Mesendoderm (in vitro differentiated cells): ENCODE data around the gene LTN1.

ENCODE experiments used
- DNase-seq: peaks from one replicate; pipeline ENCODE4 v3.0.0; 2013
- H2AK5ac ChIP-seq: 2 replicates; pipeline ENCODE4 v1.6.1; 2013; ENCODE audit warnings: low read length, inconsistent platforms
- H2BK120ac ChIP-seq: 2 replicates; pipeline ENCODE4 v1.6.1; 2013; ENCODE audit warnings: low read depth, mild to moderate bottlenecking, low read length, moderate library complexity, mixed read lengths
- H2BK15ac ChIP-seq: replicated peaks from 2 replicates; pipeline ENCODE4 v1.6.1; 2013; ENCODE audit warnings: low read depth, mild to moderate bottlenecking, moderate library complexity
- H2BK5ac ChIP-seq: 2 replicates; pipeline ENCODE4 v1.6.1; 2013; ENCODE audit warnings: low read length, inconsistent platforms
- H3K18ac ChIP-seq: 2 replicates; pipeline ENCODE4 v1.6.1; 2013; ENCODE audit warnings: mild to moderate bottlenecking, low read length, mixed read lengths
- H3K23ac ChIP-seq: one replicate; pipeline ENCODE4 v1.6.1; 2013; ENCODE audit warnings: low read length
- H3K27ac ChIP-seq: 2 replicates; pipeline ENCODE4 v1.5.1; 2013; ENCODE audit warnings: low read depth, mild to moderate bottlenecking, inconsistent platforms, low read length, moderate library complexity
- H3K27me3 ChIP-seq: 2 replicates; pipeline ENCODE4 v1.6.1; 2013; ENCODE audit warnings: low read length, control low read depth, mild to moderate bottlenecking, inconsistent platforms; ENCODE audit not compliant: insufficient read depth, poor library complexity
- H3K36me3 ChIP-seq: 2 replicates; pipeline ENCODE4 v1.6.1; 2013; ENCODE audit warnings: low read length, inconsistent platforms; ENCODE audit not compliant: control insufficient read depth, insufficient read depth
- H3K4ac ChIP-seq: one replicate; pipeline ENCODE4 v1.6.1; 2013; ENCODE audit warnings: low read depth, mild to moderate bottlenecking, low read length, moderate library complexity
- H3K4me1 ChIP-seq: 2 replicates; pipeline ENCODE4 v1.6.1; 2013; ENCODE audit warnings: low read depth, low read length, inconsistent platforms; ENCODE audit not compliant: control insufficient read depth
- H3K4me2 ChIP-seq: 2 replicates; pipeline ENCODE4 v1.6.1; 2013; ENCODE audit warnings: low read length
- H3K4me3 ChIP-seq: 2 replicates; pipeline ENCODE4 v1.5.1; 2013; ENCODE audit warnings: mild to moderate bottlenecking, low read length
- H3K56ac ChIP-seq: one replicate; pipeline ENCODE4 v1.6.1; 2013; ENCODE audit warnings: low read length
- H3K79me1 ChIP-seq: 2 replicates; pipeline ENCODE4 v1.6.1; 2013; ENCODE audit warnings: low read length, inconsistent platforms
- H3K79me2 ChIP-seq: 2 replicates; pipeline ENCODE4 v1.6.1; 2013; ENCODE audit warnings: mild to moderate bottlenecking, low read length; ENCODE audit not compliant: control insufficient read depth, insufficient read depth
- H3K9ac ChIP-seq: 2 replicates; pipeline ENCODE4 v1.6.1; 2013; ENCODE audit warnings: low read length, inconsistent platforms
- H4K5ac ChIP-seq: one replicate; pipeline ENCODE4 v1.6.1; 2013; ENCODE audit warnings: low read length
- H4K8ac ChIP-seq: one replicate; pipeline ENCODE4 v1.6.1; 2013; ENCODE audit warnings: low read depth, mild to moderate bottlenecking, control low read depth, low read length, moderate library complexity
- WGBS: extraction: QIAGEN DNeasy Blood & Tissue Kit; methylation state at CpG from one replicate; pipeline ENCODE4 v1.1.7; 2013; ENCODE audit warnings: low lambda C conversion rate, missing lambda C conversion rate; ENCODE audit not compliant: insufficient coverage; ENCODE audit errors: extremely low coverage; 5-methylcytosine and 5-hydroxymethylcytosine counted together

LTN1 gene

GRCh38 chr21:28884481-28884880 is 108.2 kb downstream of the LTN1 start:
- no peak overlapping the region for H3K23ac ChIP-seq
- no peak overlapping the region for H4K5ac ChIP-seq
- H3K79me1 ChIP-seq: no peaks in the 10 kb centered on the region
- H3K9ac ChIP-seq: peak overlapping the region; percentile 92
- peak; percentile 29 for DNase-seq
- H3K4me3 ChIP-seq: peak overlapping the region; percentile 80
- H4K8ac ChIP-seq: no peak overlapping the region
- no peak overlapping the region for H3K56ac ChIP-seq
- no peaks in the 10 kb centered on the region for H3K79me2 ChIP-seq
- H3K4ac ChIP-seq: no peak overlapping the region
- H3K36me3 ChIP-seq: no peaks in the 10 kb centered on the region
- no peak overlapping the region for H2AK5ac ChIP-seq
- H3K18ac ChIP-seq: no peak overlapping the region
- H2BK5ac ChIP-seq: no peak overlapping the region
- no peak overlapping the region for H3K27ac ChIP-seq
- H2BK15ac ChIP-seq: no peak overlapping the region
- H3K4me2 ChIP-seq: peak overlapping the region; percentile 82
- WGBS: 100% methylated on average over 1 of the region's 3 CpGs
- H3K4me1 ChIP-seq: no peaks in the 10 kb centered on the region
- no peaks in the 10 kb centered on the region for H3K27me3 ChIP-seq
- no peak overlapping the region for H2BK120ac ChIP-seq

GRCh38 chr21:28883931-28884330 is 108.7 kb downstream of the LTN1 start:
- Histone ChIP-seq H4K5ac (no peak overlapping the region), H2BK120ac (no peak overlapping the region), H2BK15ac (no peak overlapping the region), H3K4me1 (no peaks in the 10 kb centered on the region), H4K8ac (no peak overlapping the region), H2BK5ac (no peak overlapping the region), H3K79me1 (no peaks in the 10 kb centered on the region), H3K27ac (no peak overlapping the region), H3K23ac (no peak overlapping the region), H3K4ac (no peak overlapping the region), H3K4me2 (no peak overlapping the region), H3K18ac (no peak overlapping the region), H3K79me2 (no peaks in the 10 kb centered on the region), H3K56ac (no peak overlapping the region), H3K27me3 (no peaks in the 10 kb centered on the region), H3K4me3 (no peak overlapping the region), H3K9ac (no peak overlapping the region), H2AK5ac (no peak overlapping the region), H3K36me3 (no peaks in the 10 kb centered on the region)
- DNase-seq: no peak

GRCh38 chr21:28882345-28882744 is 110.3 kb downstream of the LTN1 start:
- Histone ChIP-seq H2AK5ac (no peak overlapping the region), H2BK120ac (no peak overlapping the region), H3K4me3 (no peak overlapping the region), H3K4me2 (no peak overlapping the region), H3K27me3 (no peaks in the 10 kb centered on the region), H3K23ac (no peak overlapping the region), H2BK5ac (no peak overlapping the region), H3K9ac (no peak overlapping the region), H4K8ac (no peak overlapping the region), H3K56ac (no peak overlapping the region), H3K36me3 (no peaks in the 10 kb centered on the region), H3K79me1 (no peaks in the 10 kb centered on the region), H3K18ac (no peak overlapping the region), H4K5ac (no peak overlapping the region), H3K4ac (no peak overlapping the region), H3K27ac (no peak overlapping the region), H3K79me2 (no peaks in the 10 kb centered on the region), H3K4me1 (no peaks in the 10 kb centered on the region), H2BK15ac (no peak overlapping the region)
- DNase-seq: no peak
- WGBS: no CpG with 5 or more reads among the region's 2 CpGs
